NCI-H345 (cell line): ENCODE data around the gene RNF151.
A peak's percentile ranks its signal among the peaks of the same experiment; 100 is the strongest.
"Not testable (repeated sequence)": the region's sequence is repeated elsewhere in the genome, so short reads cannot be mapped to it uniquely, and the experiment has no call there.

Source experiments
- DNase-seq: peaks from one replicate; lab custom pipeline; 2025; lab: John Stamatoyannopoulos, UW

RNF151 gene

DNA sequence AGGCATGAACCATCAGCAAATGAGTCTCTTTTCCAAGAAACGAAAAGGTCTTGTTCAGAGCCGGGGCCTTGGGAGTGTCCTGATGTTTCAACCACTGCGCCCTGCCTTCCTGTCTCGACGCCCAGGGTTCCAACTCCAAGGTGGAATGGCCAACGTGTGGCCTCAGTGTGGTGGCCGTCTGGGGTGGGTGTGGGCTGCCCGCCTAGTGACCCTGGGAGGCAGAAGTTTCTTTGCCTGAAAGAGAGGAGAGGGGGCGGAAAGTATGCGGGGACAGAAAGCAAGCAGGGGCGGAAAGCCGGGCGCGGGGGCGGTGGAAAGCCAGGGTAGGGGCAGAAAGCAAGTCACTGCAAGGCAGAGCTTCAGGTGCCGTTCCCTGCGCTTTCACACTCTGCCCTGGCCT, 27.7 kb upstream of the RNF151 start:
- no peak for DNase-seq

DNA sequence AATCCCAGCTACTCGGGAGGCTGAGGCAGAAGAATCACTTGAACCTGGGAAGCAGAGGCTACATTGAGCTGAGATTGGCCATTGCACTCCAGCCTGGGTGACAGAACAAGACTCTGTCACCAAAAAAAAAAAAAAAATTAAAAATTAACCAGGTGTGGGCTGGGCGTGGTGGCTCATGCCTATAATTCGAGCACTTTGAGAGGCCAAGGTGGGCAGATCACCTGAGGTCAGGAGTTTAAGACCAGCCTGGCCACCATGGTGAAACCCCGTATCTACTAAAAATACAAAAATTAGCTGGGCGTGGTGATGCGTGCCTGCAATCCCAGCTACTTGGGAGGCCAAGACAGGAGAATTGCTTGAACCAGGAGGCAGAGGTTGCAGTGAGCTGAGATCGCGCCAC, 26.8 kb upstream of the RNF151 start:
- not testable (repeated sequence) for DNase-seq

DNA sequence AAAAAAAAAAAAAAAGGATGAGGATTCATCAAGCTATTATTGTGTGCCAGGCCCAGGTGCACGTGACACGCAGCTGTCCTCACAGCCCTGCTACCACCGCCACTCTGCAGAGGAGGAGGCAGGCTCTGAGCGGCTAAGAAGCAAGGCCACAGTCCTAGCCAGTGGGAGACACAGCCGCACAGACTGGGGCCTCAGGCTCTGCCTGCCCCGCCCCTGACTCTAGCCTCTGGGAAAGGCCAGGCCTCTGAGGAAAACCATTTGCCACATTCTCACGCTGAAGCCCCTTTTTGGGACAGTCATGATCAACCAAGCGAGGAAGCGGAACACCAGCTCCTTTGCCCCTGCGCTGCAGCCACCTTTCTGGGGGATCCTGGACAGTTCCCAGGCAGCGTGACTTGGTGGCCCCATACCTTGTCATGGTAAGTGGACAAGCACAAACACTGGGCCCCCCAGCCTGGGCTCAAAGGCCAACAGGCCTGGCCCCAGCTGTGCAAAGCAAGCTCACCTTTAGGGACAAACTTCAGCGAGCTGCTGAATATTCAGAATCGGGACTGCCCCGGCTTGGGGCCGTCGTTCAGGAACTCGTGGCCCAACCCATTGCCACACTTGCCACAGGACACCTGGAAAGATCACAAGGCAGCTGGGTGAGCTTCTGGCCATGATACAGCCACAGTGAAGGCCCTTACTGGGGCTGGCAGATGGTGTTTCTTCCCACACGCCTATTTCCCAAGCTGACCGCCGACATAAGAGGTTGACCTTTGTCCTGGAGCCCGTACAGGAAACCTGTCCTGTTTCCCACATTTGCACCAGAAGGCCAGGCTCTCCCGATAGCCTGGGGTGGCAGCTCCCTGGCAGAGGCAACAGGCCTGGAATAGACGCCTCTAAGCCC, 26.1 kb upstream of the RNF151 start:
- DNase-seq = no peak

DNA sequence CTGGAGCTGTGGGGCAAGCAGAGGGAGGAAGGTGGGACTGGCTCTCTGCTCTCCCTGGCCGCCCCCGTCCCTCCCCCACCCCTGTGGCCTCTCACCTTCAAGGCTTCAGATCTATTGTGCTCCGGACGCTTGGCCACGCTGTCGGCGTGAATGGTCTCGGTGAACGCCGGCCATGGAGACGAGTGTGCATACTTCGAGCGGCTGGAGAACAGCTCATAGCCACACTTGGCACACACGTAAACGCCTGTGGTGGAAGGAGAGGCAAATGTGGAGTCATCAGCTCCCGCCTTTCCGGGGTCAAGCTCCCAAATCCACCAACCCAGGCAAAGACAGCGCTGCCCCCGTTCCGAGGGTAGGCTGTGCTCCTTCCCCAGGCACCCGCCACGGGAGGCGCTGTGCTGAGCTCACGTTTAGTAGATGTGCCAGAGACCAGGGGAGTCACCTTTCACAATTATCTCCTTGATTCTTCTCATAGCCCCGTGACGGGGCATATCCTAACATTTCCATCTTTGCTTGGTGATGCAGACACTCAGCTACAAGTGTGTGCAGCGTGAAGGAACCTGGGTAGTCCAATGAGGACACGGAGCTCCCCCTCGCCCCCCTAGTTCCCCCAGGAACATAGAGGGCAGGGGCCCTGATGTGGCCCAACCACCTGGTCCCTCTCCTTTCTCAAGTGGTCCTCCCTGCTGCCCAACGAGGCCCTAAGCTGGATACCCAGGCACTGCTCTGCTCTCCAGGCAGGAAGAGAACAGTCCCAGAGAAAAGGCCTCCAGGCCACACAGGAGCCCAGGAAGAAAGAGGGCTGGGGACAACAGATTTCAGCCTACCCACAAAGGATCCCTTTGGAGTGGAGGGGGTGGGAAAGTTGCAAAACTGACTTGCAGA, 25.3 kb upstream of the RNF151 start:
- DNase-seq = no peak

DNA sequence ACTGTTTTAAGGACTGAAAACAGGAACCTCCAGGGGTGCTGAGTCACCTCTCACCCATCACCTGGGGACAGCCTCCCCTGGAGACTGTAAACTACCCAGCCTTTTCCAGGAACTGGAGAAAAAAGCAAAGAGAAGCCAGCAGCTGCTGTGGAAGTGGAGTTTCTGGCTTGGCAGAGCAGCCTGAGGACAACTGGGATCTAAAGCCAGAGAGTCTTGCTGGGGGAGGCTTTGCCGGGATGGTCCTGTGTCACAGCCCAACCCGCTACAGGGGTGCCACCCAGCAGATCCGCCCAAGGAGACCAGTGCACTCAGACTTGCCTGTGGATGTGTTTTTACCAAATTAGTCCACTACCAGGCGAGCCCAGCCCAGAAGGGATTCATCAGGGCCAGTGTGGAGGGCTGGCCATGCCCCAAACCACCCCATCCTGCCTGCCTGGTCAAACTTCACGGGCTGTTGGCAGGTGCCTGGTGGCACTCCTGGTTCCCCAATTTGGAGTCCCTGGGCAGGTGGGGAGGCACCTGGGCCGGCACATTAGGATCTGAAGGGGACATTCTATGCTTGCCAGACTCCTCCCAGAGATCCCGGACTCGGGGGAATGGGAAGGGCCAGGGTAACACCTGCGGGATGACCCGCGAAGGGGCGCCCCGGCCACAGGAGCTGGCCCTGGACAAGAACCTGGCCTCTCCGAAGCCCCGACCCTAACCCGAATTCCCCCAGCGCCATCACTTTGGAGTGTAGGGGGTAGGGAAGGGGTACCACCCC, 24.4 kb upstream of the RNF151 start:
- DNase-seq = no peak

DNA sequence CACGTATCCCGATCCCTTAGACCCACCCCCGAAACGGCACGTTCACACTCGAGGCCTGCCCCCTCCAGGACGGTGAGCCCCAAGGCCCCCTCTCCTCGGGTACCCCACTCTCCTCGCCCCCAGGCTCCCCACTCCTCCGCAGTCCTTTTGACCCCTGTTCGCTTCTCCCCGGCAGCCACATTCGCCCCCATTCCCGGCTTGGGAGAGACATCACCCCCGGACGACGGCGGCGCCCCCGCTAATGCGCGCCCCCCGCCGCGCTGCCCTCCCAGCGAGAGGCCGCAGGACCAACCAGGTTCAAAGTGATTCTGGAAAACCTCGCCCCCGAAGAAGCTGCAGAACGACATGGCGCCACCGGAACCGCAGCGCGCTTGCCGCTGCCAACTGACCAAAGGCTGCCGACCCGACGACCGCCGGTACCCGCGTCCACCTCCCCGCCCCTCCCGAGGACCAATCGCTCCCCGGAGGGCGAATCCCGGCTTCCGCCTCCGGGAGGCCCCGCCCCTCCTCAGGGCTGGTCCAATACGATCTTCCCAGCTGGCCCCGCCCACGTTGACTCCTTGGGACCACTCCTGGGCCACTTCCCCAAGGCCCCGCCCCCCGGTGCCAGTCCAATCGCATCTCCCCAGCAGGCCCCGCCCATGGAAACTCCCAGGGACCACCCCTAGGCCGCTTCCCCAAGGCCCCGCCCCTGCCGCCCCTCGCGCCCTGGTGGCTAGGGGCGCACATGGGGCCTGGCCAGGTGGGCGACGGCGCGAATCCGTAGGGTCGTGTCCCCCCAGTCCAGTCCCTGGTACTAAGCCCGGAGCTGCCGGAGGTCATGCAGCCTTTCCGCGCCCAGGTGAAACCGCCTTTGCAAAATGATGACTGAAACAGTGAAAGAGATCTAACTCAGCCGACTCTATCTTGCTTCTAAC, 23.6 kb upstream of the RNF151 start, which contains the start of gene MSRB1:
MSRB1 (minus strand) TSS at position 390 of the 917 bp plus-strand sequence; CDS start at position 347, 43 bp downstream.
- peak; percentile 99 for DNase-seq

DNA sequence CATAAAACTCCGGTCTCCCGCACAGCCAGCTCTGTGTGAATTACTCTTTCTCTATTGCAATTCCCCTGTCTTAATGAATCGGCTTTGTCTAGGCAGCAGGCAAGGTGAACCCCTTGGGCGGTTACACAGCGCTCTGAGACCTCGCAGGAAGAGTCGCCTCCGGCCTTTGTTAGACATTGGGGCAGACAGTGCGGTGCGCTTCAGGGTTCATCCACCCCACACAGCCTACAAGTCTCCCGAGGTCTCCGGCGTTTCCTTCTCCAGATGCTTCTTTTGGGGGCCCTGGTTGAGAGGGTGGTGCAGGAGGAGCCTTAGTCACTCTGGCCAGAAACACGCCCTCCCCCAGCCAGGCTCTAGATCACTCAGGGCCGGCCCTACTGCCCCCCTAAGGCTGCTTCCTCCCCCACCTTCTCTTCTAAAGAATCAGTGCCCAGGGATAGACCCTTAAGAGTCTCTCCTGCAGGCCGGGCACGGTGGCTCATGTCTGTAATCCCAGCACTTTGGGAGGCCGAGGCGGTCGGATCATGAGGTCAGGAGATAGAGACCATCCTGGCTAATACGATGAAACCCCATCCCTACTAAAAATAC, 21.9 kb upstream of the RNF151 start:
- DNase-seq = no peak

DNA sequence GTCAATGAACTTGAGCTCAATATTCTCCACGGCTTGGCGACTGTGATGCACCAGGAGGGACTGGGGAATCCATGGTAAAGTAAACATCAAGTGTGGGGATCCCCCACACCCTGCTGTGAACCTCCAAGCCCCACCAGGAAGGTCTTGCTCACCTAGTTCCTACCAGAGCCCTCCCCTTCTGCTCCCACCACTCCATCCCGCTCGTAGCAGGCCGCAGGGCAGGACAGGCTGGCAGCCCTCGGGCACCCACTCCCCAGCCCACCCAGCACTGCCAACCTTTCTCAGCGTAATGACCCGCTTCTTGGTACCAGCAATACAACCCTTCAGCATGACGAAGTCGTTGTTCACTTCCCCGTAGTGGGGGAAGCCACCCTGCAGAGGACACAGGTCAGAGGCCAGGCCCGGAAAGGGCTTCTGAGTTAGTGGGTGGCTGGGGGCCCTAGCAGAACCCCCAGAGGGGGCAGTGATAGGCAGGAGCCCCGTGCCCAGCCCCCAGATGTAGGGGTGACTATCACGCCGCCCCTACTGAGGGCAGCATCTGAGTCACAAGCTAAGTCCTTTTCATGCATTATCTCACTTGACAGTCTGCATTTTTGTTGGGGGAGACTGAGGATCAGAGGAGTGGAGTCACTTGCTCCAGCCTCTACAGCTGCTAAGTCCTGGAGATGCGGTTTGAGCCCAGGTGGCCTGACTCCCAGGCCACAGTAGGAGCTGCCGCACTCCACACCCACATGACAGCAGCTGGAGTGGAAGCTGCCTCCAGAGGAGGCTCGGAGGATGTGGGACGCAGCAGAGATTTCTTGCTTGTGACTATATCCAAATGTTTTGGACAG, 20.9 kb upstream of the RNF151 start:
- no peak for DNase-seq

DNA sequence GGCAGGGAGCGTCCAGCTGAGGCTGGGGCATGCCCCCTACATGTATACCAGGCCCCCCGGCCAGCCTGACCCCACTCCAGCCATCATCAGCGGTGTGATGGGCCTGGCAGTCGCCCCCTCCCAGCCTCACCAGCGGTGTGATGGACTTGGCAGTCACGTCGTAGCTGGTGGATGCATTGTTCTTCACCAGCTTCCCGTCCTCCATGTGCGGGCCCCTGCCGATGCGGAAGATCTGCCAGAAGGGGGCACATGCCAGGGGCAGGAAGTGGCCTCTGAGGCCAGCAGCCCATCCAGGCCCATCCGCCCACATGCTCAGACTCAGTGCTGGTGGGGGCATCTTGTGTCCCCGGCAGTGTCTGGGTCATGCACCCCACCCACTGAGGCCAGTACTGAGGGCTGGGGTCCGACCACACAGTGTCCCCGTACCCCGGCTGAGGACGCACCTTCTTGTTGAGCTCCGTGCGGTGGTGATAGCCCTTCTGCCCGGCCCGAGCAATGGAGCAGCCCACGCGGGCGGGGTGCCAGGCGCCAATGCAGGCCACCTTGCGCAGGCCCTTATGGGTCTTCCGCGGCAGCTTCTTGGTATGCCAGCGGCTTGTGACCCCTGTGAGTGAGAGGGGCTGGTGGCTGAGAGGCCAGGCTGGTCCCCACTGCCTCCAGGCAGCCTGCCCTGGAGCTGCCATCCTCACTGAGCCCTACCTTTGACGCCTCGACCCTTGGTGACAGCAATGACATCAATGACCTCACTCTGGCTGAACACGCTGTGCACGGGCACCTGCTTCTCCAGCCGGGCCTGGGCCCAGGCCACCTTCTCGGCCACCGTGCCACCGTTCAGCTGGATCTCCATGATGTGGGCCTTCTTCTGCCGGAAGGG, 19.9 kb upstream of the RNF151 start:
- DNase-seq = no peak

DNA sequence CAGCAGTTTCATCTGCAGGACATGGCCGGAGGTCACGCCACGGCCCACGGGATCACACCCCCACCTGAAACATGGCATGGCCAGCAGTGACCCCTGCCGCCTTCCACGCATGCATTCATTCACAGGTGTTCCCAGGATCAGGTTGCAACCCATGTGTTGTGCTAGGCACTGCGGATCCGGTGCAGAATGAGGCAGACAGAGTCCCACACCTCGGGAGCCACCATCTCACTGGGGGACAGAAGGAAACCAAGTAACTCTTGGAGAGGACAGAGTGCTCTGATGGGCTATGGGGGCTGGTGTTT, 19.3 kb upstream of the RNF151 start:
- no peak for DNase-seq

DNA sequence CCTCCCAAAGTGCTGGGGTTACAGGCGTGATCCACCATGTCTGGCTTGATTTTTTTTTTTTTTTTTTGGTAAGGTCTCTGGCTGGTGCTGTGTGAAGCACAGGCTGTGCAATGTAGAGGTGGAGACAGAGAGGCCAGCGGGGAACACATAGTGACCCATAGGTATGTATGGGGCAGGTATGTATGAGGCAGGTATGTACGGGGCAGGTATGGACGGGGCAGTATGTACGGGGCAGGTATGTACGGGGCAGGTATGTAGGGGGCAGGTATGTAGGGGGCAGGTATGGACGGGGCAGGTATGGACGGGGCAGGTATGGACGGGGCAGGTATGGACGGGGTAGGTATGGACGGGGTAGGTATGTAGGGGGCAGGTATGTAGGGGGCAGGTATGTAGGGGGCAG, 17.1 kb upstream of the RNF151 start:
- no peak for DNase-seq

DNA sequence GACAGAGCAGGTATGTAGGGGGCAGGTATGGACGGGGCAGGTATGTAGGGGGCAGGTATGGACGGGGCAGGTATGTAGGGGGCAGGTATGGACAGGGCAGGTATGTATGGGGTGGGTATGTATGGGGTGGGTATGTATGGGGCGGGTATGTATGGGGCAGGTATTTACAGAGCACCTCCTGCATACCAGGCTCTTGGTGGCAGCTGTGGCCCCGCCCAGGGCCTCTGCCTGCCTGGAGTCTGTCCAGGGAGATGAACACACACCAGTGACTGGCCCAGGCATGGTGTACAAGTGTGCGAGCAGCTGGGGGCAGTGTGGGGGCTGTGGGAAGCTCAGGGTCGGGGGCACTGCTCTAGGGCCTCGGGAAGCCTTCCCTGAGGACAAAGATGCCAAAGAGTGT, 16.6 kb upstream of the RNF151 start:
- DNase-seq = no peak

DNA sequence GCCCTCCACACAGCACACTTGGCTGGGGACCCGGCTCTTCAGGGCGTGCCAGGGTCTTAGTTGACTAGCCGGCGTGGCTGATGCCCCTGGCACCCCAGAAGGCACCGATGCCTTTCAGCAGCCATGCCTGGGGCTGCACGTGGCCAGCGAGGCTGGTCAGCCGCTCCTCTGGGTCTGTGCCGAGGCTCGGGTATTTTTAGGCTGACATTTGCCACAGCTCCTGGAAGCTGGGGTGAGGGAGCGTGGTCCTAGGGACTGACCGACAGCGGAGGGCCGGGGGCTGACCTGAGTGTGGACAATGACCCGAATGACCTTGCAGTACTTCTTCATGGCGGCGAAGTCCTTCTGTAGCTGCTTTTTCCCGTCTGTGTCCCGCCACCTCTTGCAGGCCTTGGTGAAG, 16.1 kb upstream of the RNF151 start:
- DNase-seq = no peak

DNA sequence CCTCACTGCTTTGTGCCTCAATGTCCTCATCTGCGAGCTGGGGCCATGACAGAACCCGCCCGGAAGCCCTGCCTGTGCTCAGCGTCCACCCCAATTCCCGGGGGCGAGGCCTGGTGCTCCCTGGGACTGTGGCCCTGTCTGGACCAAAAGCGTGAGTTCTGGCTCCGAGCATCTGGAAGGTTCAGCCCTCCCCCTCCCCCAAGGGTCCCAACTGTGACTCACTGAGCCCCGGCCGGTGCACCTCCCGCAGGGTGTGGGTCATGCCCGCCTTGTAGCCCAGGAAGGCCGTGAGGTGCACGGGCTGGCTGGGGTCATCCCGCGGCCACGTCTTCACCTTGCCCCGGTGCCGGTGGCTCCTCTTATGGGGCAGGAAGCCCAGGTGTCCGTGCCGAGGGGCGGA, 12.9 kb upstream of the RNF151 start:
- DNase-seq = no peak

DNA sequence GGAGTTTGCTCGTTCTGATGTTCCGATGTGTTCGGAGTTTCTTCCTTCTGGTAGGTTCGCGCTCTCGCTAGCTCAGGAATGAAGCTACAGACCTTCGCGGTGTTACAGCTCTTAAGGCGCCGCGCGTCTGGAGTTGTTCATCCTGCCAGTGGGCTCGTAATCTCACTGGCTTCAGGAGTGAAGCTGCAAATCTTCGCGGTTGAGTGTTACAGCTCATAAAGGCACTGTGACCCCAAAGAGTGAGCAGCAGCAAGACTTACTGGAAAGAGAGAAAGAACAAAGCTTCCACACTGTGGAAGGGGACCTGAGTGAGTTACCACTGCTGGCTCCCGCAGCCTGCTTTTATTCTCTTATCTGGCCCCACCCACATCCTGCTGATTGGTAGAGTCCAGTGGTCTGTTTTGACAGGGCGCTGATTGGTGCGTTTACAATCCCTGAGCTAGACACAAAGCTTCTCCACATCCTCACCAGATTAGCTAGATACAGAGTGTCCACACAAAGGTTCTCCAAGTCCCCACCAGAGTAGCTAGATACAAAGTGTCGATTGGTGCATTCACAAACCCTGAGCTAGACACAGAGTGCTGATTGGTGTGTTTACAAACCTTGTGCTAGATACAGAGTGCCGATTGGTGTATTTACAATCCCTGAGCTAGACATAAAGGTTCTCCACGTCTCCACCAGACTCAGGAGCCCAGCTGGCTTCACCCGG, 9.1 kb upstream of the RNF151 start:
- DNase-seq = not testable (repeated sequence)

DNA sequence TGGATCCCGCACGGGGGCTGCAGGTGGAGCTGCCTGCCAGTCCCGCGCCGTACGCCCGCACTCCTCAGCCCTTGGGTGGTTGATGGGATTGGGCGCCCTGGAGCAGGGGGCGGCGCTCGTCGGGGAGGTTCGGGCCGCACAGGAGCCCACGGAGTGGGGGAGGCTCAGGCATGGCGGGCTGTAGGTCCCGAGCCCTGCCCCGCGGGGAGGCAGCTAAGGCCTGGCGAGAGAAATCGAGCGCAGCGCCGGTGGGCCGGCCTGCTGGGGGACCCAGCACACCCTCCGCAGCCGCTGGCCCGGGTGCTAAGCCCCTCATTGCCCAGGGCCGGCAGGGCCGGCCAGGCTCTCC, 8.5 kb upstream of the RNF151 start:
- DNase-seq = not testable (repeated sequence)

DNA sequence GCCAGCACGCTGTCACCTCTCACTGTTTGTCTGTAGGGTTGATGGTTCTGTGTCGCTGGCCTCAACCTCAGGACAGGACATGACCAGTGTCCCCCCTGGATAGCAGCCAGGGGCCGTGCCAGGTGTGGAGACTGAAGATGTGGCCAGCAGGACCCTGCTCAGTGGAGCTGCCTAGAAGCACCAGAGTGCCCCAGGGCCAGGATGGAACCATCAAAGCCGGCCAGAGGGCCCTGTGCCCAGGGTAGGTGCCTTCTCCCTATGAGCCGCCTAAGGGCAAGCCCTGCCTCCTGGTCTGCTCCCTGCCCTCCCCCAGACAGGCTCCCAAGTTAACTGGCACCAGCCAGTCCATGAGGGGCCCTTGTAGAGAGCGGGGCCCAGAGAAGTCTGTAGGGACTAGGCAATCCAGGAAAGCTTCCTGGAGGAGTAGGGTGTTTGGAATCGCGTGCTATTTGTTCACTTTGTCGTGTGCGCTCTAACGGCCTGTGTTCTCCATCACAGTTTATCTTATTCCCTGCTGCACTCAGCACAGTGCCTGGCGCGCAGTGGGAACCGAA, 7.9 kb upstream of the RNF151 start:
- DNase-seq = no peak
